ENCODE measurements around the gene AEBP2. TPM values are rescaled to one million over a fixed set of nuclear protein-coding genes. Genes with fewer than 3 reads are reported as not detected.
A peak's percentile ranks its signal among the peaks of the same experiment; 100 is the strongest.

The AEBP2 gene
- total RNA-seq, 6 experiments from 2014 or later = 9.7 to 18.2 (median 13.4) TPM

DNA sequence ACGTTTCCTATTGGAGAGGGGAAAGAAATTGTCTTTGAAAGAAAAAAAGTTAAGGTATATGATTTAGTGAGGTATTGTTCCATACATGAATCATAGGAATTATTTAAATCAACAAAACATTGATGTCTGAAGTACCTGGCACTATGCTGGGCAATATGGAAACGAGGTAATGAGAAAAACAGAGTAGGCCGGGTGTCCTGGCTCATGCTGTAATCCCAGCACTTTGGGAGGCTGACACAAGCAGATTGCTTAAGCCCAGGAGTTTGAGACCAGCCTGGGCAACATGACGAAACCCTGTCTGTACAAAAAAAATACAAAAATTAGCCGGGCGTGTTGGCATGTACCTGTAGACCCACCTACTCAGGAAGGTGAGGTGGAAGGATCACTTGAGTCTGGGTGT, 45.9 kb downstream of the AEBP2 start:
- no peak overlapping the region for H3K4me3 ChIP-seq
- peak in 3 of 4 donors; percentile 29 to 51 (median 49) for ATAC-seq
- intact Hi-C loops (cut with DNase I) = no loop called here
- H3K27me3 ChIP-seq = no peaks in the 10 kb centered on the region
- 17% methylated on average over 6 of the region's 6 CpGs for WGBS (ENCODE audit: insufficient coverage, low coverage, low lambda C conversion rate, missing lambda C conversion rate)
- no peak overlapping the region for H3K27ac ChIP-seq
- TF ChIP-seq, protein P1, sequence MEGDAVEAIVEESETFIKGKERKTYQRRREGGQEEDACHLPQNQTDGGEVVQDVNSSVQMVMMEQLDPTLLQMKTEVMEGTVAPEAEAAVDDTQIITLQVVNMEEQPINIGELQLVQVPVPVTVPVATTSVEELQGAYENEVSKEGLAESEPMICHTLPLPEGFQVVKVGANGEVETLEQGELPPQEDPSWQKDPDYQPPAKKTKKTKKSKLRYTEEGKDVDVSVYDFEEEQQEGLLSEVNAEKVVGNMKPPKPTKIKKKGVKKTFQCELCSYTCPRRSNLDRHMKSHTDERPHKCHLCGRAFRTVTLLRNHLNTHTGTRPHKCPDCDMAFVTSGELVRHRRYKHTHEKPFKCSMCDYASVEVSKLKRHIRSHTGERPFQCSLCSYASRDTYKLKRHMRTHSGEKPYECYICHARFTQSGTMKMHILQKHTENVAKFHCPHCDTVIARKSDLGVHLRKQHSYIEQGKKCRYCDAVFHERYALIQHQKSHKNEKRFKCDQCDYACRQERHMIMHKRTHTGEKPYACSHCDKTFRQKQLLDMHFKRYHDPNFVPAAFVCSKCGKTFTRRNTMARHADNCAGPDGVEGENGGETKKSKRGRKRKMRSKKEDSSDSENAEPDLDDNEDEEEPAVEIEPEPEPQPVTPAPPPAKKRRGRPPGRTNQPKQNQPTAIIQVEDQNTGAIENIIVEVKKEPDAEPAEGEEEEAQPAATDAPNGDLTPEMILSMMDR (IDR thresholded peaks at IDR 0.05) = no peak
- TF ChIP-seq POLR2A (IDR thresholded peaks at IDR 0.05) = no peak
- no peak for DNase-seq
- peaks cover 0 to 6% (median 0%) of the 10 kb centered on the region in 4 donors for H3K36me3 ChIP-seq
- peaks cover 0 to 8% (median 0%) of the 10 kb centered on the region in 4 donors for H3K4me1 ChIP-seq
- no peaks in the 10 kb centered on the region for H3K9me3 ChIP-seq

DNA sequence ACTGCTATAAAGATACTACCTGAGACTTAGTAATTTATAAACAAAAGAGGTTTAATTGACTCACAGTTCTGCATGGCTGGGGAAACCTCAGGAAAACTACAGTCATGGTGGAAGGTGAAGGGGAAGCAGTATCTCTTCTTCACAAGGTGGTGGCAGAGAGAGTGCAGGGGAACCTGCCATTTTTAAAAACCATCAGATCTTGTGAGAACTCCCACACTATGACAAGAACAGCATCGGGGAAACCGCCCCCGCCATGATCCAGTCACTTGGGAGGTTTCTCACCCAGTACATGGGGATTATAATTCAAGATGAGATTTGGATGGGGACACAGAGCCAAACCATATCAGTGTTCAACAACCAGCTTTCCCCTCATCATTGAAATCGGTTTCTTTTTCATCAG, 49.9 kb downstream of the AEBP2 start:
- no peak overlapping the region for H3K27ac ChIP-seq
- intact Hi-C loops (cut with DNase I) = no loop called here
- DNase-seq = no peak
- H3K9me3 ChIP-seq = no peaks in the 10 kb centered on the region
- peaks cover 0 to 2% (median 0%) of the 10 kb centered on the region in 4 donors for H3K36me3 ChIP-seq
- WGBS (ENCODE audit: insufficient coverage, low coverage, low lambda C conversion rate, missing lambda C conversion rate) = 87% methylated on average over 1 of the region's 4 CpGs
- no peak for ATAC-seq
- TF ChIP-seq, protein P1 (IDR thresholded peaks at IDR 0.05) = no peak
- no peak for TF ChIP-seq POLR2A (IDR thresholded peaks at IDR 0.05)
- H3K4me3 ChIP-seq = no peak overlapping the region
- no peaks in the 10 kb centered on the region for H3K27me3 ChIP-seq
- H3K4me1 ChIP-seq = no peaks in the 10 kb centered on the region

DNA sequence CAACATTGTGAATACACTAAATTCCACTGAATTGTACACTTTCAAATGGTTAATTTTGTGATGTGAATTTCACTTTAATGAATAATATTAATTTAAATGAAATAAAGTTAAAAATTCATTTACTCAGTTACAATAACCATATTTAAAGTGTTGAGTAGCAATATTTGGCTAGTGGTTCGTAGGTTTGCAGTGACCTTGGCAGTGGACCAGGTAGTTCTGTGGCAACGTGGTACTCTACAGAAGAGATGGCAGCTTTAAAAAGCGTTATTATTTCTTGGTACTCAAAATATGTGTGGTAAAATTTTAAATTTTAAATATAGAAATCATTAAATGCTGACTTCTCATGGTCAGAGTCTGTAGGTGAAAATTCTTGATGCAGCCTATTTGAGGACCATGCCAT, 51.6 kb downstream of the AEBP2 start:
- intact Hi-C loops (cut with DNase I) = no loop called here

DNA sequence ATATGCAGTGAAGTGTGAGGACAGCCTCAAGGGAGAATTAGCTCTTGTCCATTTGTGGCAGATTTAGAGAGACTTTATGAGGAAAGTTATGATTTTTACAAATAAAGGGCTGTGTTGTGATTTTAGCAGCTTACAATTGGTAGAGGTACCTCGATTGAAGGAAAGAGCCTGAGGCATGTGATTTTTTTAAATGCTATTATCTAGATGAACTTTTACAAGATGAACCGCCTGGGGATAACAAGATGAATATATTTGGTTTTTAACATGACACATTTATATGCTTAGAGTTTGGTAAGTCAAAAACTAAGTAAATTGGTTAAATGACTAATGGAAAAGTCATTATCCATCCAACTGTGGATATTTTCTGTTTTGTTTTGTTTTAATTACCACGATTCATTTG, 52.6 kb downstream of the AEBP2 start:
- Histone ChIP-seq H3K27me3 (no peaks in the 10 kb centered on the region), H3K4me3 (no peak overlapping the region), H3K9me3 (no peaks in the 10 kb centered on the region), H3K36me3 (peaks cover 0 to 8% (median 3%) of the 10 kb centered on the region in 4 donors), H3K27ac (no peak overlapping the region), H3K4me1 (no peaks in the 10 kb centered on the region)
- TF ChIP-seq, protein P1 (IDR thresholded peaks at IDR 0.05) = no peak
- no peak for TF ChIP-seq POLR2A (IDR thresholded peaks at IDR 0.05)
- intact Hi-C loops (cut with DNase I) = no loop called here
- ATAC-seq = no peak
- DNase-seq = no peak
- WGBS (ENCODE audit: insufficient coverage, low coverage, low lambda C conversion rate, missing lambda C conversion rate) = 91% methylated on average over 3 of the region's 3 CpGs

More for the DNA sequence above, 51.6 kb downstream of the AEBP2 start:
- peaks cover 0 to 8% (median 2%) of the 10 kb centered on the region in 4 donors for H3K36me3 ChIP-seq
- TF ChIP-seq POLR2A (IDR thresholded peaks at IDR 0.05) = no peak
- TF ChIP-seq, protein P1 (IDR thresholded peaks at IDR 0.05) = no peak
- no peaks in the 10 kb centered on the region for H3K9me3 ChIP-seq
- H3K4me3 ChIP-seq = no peak overlapping the region
- WGBS (ENCODE audit: insufficient coverage, low coverage, low lambda C conversion rate, missing lambda C conversion rate) = 33% methylated on average over 3 of the region's 3 CpGs
- peak in 2 of 4 donors; percentile 32 to 33 for ATAC-seq
- H3K4me1 ChIP-seq = no peaks in the 10 kb centered on the region
- DNase-seq = no peak
- H3K27me3 ChIP-seq = no peaks in the 10 kb centered on the region
- no peak overlapping the region for H3K27ac ChIP-seq
